Spleen (tissue), 7 donors: ENCODE measurements around the gene AKAP5.

Experiments used
- POLR2AphosphoS5 ChIP-seq, 3 donors: sonication (generic); formaldehyde crosslinking; IDR thresholded peaks; one replicate each; pipeline ENCODE4 v1.5.1; 2017; ENCODE audit warnings: antibody characterized with exemption in 3 of 3
- TF ChIP-seq, protein P1 (sequence below), 11 experiments: fragments of 200-600 bp in 7 of 11; fragments of 450-650 bp in 4 of 11; sonication (generic) in 4 of 11; IDR thresholded peaks in 8 of 11; conservative IDR thresholded peaks in 3 of 11; 1 replicate in 7 of 11; 2 replicates in 4 of 11; pipeline versions ENCODE4 v1.4.0 to v1.8.0; 2016 to 2021; ENCODE audit warnings: antibody characterized with exemption in 11 of 11, inconsistent platforms in 4 of 11, mild to moderate bottlenecking in 1 of 11
- donor health status: DM: no; HTN: no; CAD: no; lungs with moderate emphysema.
- donor health status: DM: no; HTN: no; CAD: no.
- donor health status: DM: no; HTN: no; CAD: no.

DNA sequence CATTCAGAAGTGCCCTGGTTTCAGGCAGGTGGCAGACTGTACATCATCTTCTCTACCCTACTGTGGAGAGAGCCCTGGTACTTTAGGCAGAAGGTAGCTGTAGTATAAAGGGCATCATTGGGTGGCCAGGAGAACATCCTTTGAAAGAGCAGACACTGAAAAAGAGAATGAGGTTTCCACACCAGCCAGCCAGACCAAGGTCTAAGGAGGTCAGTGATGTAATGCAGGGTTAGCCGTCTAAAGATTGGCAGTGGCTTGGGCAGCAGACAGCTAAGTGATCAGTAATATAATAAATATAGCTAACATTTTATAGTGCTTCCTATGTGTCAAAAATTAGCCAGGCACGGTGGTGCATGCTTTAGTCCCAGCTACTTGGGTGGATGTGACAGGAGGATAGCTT is 26.3 kb downstream of the AKAP5 start:
- no peak for TF ChIP-seq POLR2AphosphoS5 (IDR thresholded peaks at IDR 0.05)
- TF ChIP-seq, protein P1, sequence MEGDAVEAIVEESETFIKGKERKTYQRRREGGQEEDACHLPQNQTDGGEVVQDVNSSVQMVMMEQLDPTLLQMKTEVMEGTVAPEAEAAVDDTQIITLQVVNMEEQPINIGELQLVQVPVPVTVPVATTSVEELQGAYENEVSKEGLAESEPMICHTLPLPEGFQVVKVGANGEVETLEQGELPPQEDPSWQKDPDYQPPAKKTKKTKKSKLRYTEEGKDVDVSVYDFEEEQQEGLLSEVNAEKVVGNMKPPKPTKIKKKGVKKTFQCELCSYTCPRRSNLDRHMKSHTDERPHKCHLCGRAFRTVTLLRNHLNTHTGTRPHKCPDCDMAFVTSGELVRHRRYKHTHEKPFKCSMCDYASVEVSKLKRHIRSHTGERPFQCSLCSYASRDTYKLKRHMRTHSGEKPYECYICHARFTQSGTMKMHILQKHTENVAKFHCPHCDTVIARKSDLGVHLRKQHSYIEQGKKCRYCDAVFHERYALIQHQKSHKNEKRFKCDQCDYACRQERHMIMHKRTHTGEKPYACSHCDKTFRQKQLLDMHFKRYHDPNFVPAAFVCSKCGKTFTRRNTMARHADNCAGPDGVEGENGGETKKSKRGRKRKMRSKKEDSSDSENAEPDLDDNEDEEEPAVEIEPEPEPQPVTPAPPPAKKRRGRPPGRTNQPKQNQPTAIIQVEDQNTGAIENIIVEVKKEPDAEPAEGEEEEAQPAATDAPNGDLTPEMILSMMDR (IDR thresholded peaks at IDR 0.05 in 8 of 11, conservative IDR thresholded peaks at IDR 0.05 in 3 of 11), result no peak
